BJ (cell line): ENCODE data around the gene TEX13A. TPM values are rescaled to one million over a fixed set of nuclear protein-coding genes. Genes with fewer than 3 reads are reported as not detected.

Experiments used
- CTCF ChIA-PET: fragments of 350-600 bp; formaldehyde crosslinking; extraction: SDS; loops from one replicate; lab custom pipeline; 2021; ENCODE audit warnings: antibody characterized with exemption, inconsistent platforms; lab: Yijun Ruan, JAX
- POLR2A ChIA-PET: fragments of 300-600 bp; sonication (Branson Sonifier 250); formaldehyde crosslinking; extraction: SDS; loops from one replicate; lab custom pipeline; 2021; ENCODE audit warnings: antibody characterized with exemption; lab: Charles Lee
- DNase-seq: peaks from one replicate; pipeline ENCODE4 v3.0.0-alpha.2; 2011; ENCODE audit warnings: low read depth
- H3K27me3 ChIP-seq: 2 replicates; pipeline ENCODE4 v1.6.0; 2011; ENCODE audit warnings: low read length; ENCODE audit not compliant: control insufficient read depth, insufficient read depth
- H3K36me3 ChIP-seq: 2 replicates; pipeline ENCODE4 v1.5.1; 2011; ENCODE audit warnings: low read length; ENCODE audit not compliant: control insufficient read depth, insufficient read depth
- H3K4me3 ChIP-seq: 2 replicates; pipeline ENCODE4 v1.5.1; 2011; ENCODE audit warnings: low read depth, mild to moderate bottlenecking, control low read depth, low read length
- CTCF ChIP-seq: IDR thresholded peaks from 2 replicates; pipeline ENCODE4 v1.5.1; 2011; ENCODE audit warnings: low read depth, mild to moderate bottlenecking, control low read depth, inconsistent platforms, low read length, moderate library complexity; ENCODE audit not compliant: insufficient read depth
- polyA plus RNA-seq: library from polyadenylated mRNA; depleted of rRNA; stranded (reverse); fragments of >200 nt; gene quantifications from 2 replicates; pipeline ENCODE4 v1.2.3, GENCODE V29; 2011

TEX13A gene
- polyA plus RNA-seq, 1 experiment: not detected

GRCh38 chrX:105228602-105229001 lies 8.1 kb upstream of the TEX13A start:
- DNase-seq: no peak
- ChIA-PET POLR2A (no interaction called here), CTCF (no interaction called here)
- Histone ChIP-seq H3K27me3 (no peaks in the 10 kb centered on the region), H3K4me3 (no peak overlapping the region), H3K36me3 (no peaks in the 10 kb centered on the region)
- no peak for TF ChIP-seq CTCF

GRCh38 chrX:105226499-105226898 lies 6.0 kb upstream of the TEX13A start:
- no peak for DNase-seq
- H3K36me3 ChIP-seq: no peaks in the 10 kb centered on the region
- H3K4me3 ChIP-seq: no peak overlapping the region
- no peaks in the 10 kb centered on the region for H3K27me3 ChIP-seq
- ChIA-PET POLR2A (no interaction called here), CTCF (no interaction called here)
- no peak for TF ChIP-seq CTCF

GRCh38 chrX:105221374-105221773 lies 880 bp upstream of the TEX13A start:
- Histone ChIP-seq H3K36me3 (no peaks in the 10 kb centered on the region), H3K27me3 (no peaks in the 10 kb centered on the region), H3K4me3 (no peak overlapping the region)
- CTCF ChIA-PET: no interaction called here
- POLR2A ChIA-PET: no interaction called here
- no peak for DNase-seq
- no peak for TF ChIP-seq CTCF

GRCh38 chrX:105219454-105220401 lies 766 bp downstream of the TEX13A start:
- CTCF ChIA-PET: no interaction called here
- Histone ChIP-seq H3K27me3 (no peaks in the 10 kb centered on the region), H3K36me3 (no peaks in the 10 kb centered on the region), H3K4me3 (no peak overlapping the region)
- POLR2A ChIA-PET: no interaction called here
- DNase-seq: no peak
- TF ChIP-seq CTCF: no peak

GRCh38 chrX:105211066-105211575 lies 9.4 kb downstream of the TEX13A start:
- Histone ChIP-seq H3K4me3 (no peak overlapping the region), H3K36me3 (no peaks in the 10 kb centered on the region), H3K27me3 (no peaks in the 10 kb centered on the region)
- TF ChIP-seq CTCF: no peak
- ChIA-PET CTCF (no interaction called here), POLR2A (no interaction called here)
- no peak for DNase-seq
